Progenitor cell of endocrine pancreas (in vitro differentiated cells): ENCODE data around the gene TRMT44. TPM values are rescaled to one million over a fixed set of nuclear protein-coding genes. Genes with fewer than 3 reads are reported as not detected.
A peak's percentile ranks its signal among the peaks of the same experiment; 100 is the strongest.

Experiments
- DNase-seq: peaks from one replicate; pipeline ENCODE4 v3.0.0; 2021; ENCODE audit warnings: low spot score; ENCODE audit not compliant: unreplicated experiment
- H3K27ac Mint-ChIP-seq: 2 replicates; pipeline ENCODE4 v1.8.0; 2021; ENCODE audit warnings: mild to moderate bottlenecking, moderate library complexity, mixed read lengths
- H3K27me3 Mint-ChIP-seq: 2 replicates; pipeline ENCODE4 v1.8.0; 2021; ENCODE audit warnings: mixed read lengths
- H3K36me3 Mint-ChIP-seq: 2 replicates; pipeline ENCODE4 v1.8.0; 2022; ENCODE audit warnings: mixed read lengths; ENCODE audit not compliant: insufficient read depth
- H3K4me1 Mint-ChIP-seq: 2 replicates; pipeline ENCODE4 v1.8.0; 2021; ENCODE audit warnings: low read depth, mixed read lengths
- H3K4me3 Mint-ChIP-seq: 2 replicates; pipeline ENCODE4 v1.8.0; 2021; ENCODE audit warnings: low read depth, mild to moderate bottlenecking, moderate library complexity, mixed read lengths
- H3K9me3 Mint-ChIP-seq: 2 replicates; pipeline ENCODE4 v1.8.0; 2021; ENCODE audit warnings: low read depth, mixed read lengths
- long read RNA-seq: library from polyadenylated mRNA; unstranded; transcript quantifications from one replicate; pipeline ENCODE4 v2.0.0, GENCODE V29; 2020
- total RNA-seq: library from RNA; stranded (reverse); gene quantifications from 2 replicates; pipeline ENCODE4 v1.2.1, GENCODE V29; 2021
- TF ChIP-seq, protein P1 (sequence below): fragments of 200-600 bp; sonication (generic); IDR thresholded peaks from one replicate; pipeline ENCODE4 v1.5.0; 2021; ENCODE audit warnings: antibody characterized with exemption, mild to moderate bottlenecking; ENCODE audit not compliant: unreplicated experiment

TRMT44 gene, protein sequence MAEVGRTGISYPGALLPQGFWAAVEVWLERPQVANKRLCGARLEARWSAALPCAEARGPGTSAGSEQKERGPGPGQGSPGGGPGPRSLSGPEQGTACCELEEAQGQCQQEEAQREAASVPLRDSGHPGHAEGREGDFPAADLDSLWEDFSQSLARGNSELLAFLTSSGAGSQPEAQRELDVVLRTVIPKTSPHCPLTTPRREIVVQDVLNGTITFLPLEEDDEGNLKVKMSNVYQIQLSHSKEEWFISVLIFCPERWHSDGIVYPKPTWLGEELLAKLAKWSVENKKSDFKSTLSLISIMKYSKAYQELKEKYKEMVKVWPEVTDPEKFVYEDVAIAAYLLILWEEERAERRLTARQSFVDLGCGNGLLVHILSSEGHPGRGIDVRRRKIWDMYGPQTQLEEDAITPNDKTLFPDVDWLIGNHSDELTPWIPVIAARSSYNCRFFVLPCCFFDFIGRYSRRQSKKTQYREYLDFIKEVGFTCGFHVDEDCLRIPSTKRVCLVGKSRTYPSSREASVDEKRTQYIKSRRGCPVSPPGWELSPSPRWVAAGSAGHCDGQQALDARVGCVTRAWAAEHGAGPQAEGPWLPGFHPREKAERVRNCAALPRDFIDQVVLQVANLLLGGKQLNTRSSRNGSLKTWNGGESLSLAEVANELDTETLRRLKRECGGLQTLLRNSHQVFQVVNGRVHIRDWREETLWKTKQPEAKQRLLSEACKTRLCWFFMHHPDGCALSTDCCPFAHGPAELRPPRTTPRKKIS
- total RNA-seq: 29.1 and 31.0 TPM in 2 replicates
- long read RNA-seq, partial matches to known transcripts: 0 of 3 reads
- long read RNA-seq, other reads (novel, unspliced or antisense): 3 of 3 reads

DNA sequence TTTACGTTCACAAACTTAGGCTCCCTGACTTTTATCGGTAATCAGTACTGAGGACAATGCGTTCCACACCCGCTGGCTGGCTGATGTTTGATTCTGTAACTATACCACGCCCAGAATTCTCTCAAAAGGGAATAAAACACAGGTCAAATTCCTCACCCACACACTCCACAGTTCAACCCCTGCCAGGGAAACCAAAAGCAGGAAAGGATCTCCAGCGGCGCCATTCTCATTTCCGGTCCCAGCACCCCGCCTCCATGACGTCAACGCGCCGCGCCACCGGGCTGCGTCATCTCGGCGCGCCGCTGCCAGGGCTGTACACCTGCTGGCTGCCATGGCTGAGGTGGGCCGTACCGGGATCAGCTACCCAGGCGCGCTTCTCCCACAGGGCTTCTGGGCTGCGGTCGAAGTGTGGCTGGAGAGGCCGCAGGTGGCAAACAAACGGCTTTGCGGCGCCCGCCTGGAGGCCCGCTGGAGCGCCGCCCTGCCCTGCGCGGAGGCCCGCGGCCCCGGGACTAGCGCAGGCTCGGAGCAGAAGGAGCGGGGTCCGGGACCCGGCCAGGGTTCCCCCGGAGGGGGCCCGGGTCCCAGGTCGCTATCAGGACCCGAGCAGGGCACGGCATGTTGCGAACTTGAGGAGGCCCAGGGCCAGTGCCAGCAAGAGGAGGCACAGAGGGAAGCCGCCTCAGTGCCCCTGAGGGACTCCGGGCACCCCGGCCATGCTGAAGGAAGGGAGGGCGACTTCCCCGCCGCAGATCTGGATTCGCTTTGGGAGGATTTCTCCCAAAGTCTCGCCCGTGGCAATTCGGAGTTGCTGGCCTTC lies at the start of gene TRMT44, which contains the start of gene ACOX3:
Gene TRMT44 (plus strand): TSS at position 286 of the 820 bp plus-strand sequence. CDS start 46 bp downstream, at position 332.
Gene ACOX3 (minus strand): TSS at position 232 of the 820 bp plus-strand sequence. CDS start 24,202 bp downstream, outside the sequence.
- Mint-ChIP-seq H3K27me3 (no peaks in the 10 kb centered on the region), H3K27ac (peak within 1 kb of the TSS; percentile 99), H3K4me3 (peak within 1 kb of the TSS; percentile 98), H3K36me3 (peaks cover 7% of the 10 kb centered on the region), H3K4me1 (peaks cover 40% of the 10 kb centered on the region), H3K9me3 (peaks cover 11% of the 10 kb centered on the region)
- TF ChIP-seq, protein P1, sequence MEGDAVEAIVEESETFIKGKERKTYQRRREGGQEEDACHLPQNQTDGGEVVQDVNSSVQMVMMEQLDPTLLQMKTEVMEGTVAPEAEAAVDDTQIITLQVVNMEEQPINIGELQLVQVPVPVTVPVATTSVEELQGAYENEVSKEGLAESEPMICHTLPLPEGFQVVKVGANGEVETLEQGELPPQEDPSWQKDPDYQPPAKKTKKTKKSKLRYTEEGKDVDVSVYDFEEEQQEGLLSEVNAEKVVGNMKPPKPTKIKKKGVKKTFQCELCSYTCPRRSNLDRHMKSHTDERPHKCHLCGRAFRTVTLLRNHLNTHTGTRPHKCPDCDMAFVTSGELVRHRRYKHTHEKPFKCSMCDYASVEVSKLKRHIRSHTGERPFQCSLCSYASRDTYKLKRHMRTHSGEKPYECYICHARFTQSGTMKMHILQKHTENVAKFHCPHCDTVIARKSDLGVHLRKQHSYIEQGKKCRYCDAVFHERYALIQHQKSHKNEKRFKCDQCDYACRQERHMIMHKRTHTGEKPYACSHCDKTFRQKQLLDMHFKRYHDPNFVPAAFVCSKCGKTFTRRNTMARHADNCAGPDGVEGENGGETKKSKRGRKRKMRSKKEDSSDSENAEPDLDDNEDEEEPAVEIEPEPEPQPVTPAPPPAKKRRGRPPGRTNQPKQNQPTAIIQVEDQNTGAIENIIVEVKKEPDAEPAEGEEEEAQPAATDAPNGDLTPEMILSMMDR: no peak
- DNase-seq: peak; percentile 96

DNA sequence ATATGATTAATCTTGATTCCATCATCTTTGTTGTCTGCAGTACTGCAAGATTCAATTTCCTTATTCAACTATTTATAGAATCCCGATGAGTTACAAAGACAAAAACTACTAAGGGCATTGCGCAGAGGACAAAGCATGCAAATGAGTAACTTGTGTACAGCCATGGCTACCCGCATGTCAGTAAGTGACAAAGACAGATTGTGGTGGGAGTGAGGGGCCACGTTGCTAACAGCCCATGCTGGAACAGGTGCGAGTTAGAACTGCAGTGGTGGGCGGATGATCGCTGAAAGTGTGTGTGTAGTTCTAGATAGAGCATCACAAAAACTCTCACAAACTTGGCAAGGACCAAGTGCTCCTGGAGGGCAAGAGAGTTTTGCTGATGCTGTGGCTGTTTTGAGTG lies 49.5 kb upstream of the TRMT44 start:
- Mint-ChIP-seq H3K4me1 (peaks cover 11% of the 10 kb centered on the region), H3K36me3 (peaks cover 9% of the 10 kb centered on the region), H3K9me3 (no peaks in the 10 kb centered on the region), H3K4me3 (no peak overlapping the region), H3K27me3 (no peaks in the 10 kb centered on the region), H3K27ac (no peak overlapping the region)
- TF ChIP-seq, protein P1: no peak
- no peak for DNase-seq

DNA sequence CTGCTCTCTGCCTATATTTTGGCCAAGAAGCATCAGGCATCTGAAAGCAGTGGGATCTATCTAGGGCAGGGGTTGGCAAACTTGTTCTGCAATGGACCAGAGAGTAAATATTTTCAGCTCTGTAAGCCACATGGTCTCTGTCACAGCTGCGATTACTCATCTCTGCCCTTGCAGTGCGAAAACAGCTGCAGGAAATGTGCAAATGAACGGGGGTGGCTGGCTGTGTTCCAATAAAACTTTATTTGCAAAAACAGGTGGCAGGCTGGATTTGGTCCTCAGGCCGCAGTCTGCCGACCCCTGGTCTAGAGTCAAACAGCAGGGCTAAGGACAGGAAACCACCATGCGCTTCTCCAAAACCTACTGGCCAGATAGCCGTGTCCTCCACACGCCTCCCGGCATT lies 48.6 kb upstream of the TRMT44 start:
- no peak overlapping the region for H3K4me3 Mint-ChIP-seq
- H3K27ac Mint-ChIP-seq: no peak overlapping the region
- peaks cover 11% of the 10 kb centered on the region for H3K4me1 Mint-ChIP-seq
- no peak for DNase-seq
- H3K9me3 Mint-ChIP-seq: no peaks in the 10 kb centered on the region
- no peaks in the 10 kb centered on the region for H3K27me3 Mint-ChIP-seq
- peaks cover 8% of the 10 kb centered on the region for H3K36me3 Mint-ChIP-seq
- TF ChIP-seq, protein P1: no peak

DNA sequence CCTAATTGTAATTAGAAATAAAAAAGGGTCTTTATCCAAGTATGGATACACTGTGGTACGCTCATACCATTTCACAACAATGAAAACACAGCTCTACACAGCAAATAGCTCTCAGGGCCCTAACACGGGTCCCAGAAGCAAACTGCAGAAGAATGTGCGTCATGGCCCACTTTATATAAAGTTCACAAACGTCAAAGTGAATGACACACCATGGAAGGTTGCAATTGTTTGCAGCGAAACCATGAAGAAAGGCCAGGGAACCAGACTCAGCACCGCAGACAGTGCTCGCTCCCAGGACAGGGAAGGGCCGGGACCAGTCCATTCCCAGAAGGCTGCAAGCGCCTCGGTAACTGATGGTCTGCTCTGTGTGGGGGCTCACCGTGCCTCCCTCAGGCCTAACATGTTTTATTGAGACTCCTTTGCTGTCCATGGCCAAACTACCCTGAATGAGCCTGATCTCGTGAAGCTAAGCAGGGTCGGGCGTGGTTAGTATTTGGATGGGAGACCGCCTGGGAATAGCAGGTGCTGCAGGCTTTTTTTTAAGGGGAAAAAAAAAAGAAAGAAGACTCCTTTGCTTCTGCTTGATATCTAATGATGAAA lies 47.9 kb upstream of the TRMT44 start:
- Mint-ChIP-seq H3K9me3 (no peaks in the 10 kb centered on the region), H3K36me3 (peaks cover 7% of the 10 kb centered on the region), H3K27me3 (no peaks in the 10 kb centered on the region), H3K4me1 (peaks cover 11% of the 10 kb centered on the region), H3K27ac (no peak overlapping the region), H3K4me3 (no peak overlapping the region)
- TF ChIP-seq, protein P1: no peak
- DNase-seq: no peak
